GM12801 (cell line): ENCODE measurements around the gene TNFSF12.

Source experiments
- CTCF ChIP-seq: IDR thresholded peaks from one replicate; pipeline ENCODE4 v1.5.1; 2011; ENCODE audit warnings: control low read depth; ENCODE audit not compliant: insufficient read length; ENCODE audit errors: extremely low read depth

Gene TNFSF12

GRCh38 chr17:7523033-7523432 is 25.8 kb upstream of the TNFSF12 start:
- TF ChIP-seq CTCF, result no peak

- TF ChIP-seq CTCF, result no peak
Measured at GRCh38 chr17:7528842-7529241, 20.0 kb upstream of the TNFSF12 start.

GRCh38 chr17:7530023-7530900 is 18.6 kb upstream of the TNFSF12 start:
- TF ChIP-seq CTCF, result no peak

- TF ChIP-seq CTCF, result no peak
Measured at GRCh38 chr17:7538050-7538449, 10.8 kb upstream of the TNFSF12 start.

GRCh38 chr17:7538891-7539545 is 9.8 kb upstream of the TNFSF12 start:
- TF ChIP-seq CTCF, result no peak

- no peak for TF ChIP-seq CTCF
Measured at GRCh38 chr17:7541074-7541621, 7.7 kb upstream of the TNFSF12 start.

GRCh38 chr17:7544911-7545310 is 3.9 kb upstream of the TNFSF12 start:
- no peak for TF ChIP-seq CTCF
